Natural killer cell treated with Interleukin-12 subunit alpha and Interleukin-12 subunit beta and Interleukin-15 and Interleukin-18, amount 100 ng/mL, for 72 hours (primary cell): ENCODE measurements around the gene TNPO3. TPM values are rescaled to one million over a fixed set of nuclear protein-coding genes. Genes with fewer than 3 reads are reported as not detected.
"Not testable (repeated sequence)": the region's sequence is repeated elsewhere in the genome, so short reads cannot be mapped to it uniquely, and the experiment has no call there.

Source experiments
- ATAC-seq, 2 donors: fragments of 150-1000 bp; cut with Tn5 transposase in 1 of 2; sonication (Bioruptor Pico), chemical (Tn5 transposase) in 1 of 2; 2 replicates each; pipeline ENCODE4 v1.10.0; 2021
- DNase-seq: peaks from one replicate; pipeline ENCODE4 v3.0.0; 2022; ENCODE audit warnings: low spot score
- H3K27ac Mint-ChIP-seq, 2 donors: 1 replicate in 1 of 2; 2 replicates in 1 of 2; pipeline ENCODE4 v1.8.0; 2022; ENCODE audit warnings: mixed read lengths in 2 of 2, mild to moderate bottlenecking in 1 of 2, moderate library complexity in 1 of 2
- H3K27me3 Mint-ChIP-seq, 2 donors: 1 replicate in 1 of 2; 2 replicates in 1 of 2; pipeline ENCODE4 v1.8.0; 2022; ENCODE audit warnings: mixed read lengths in 2 of 2
- H3K36me3 Mint-ChIP-seq: one replicate; pipeline ENCODE4 v1.8.0; 2022; ENCODE audit warnings: mixed read lengths
- H3K4me1 Mint-ChIP-seq, 2 donors: 1 replicate in 1 of 2; 2 replicates in 1 of 2; pipeline ENCODE4 v1.8.0; 2022; ENCODE audit warnings: low read depth in 2 of 2, mixed read lengths in 2 of 2, mild to moderate bottlenecking in 1 of 2
- H3K4me3 Mint-ChIP-seq: one replicate; pipeline ENCODE4 v1.8.0; 2022; ENCODE audit warnings: mixed read lengths
- H3K9me3 Mint-ChIP-seq: 2 replicates; pipeline ENCODE4 v1.8.0; 2022; ENCODE audit warnings: mixed read lengths
- total RNA-seq, 2 donors: library from RNA; stranded (reverse); gene quantifications; one replicate each; pipeline ENCODE4 v1.2.3, GENCODE V29; 2022

TNPO3 gene
- total RNA-seq, 2 donors from 2014 or later: 70.8 to 71.2 TPM

DNA sequence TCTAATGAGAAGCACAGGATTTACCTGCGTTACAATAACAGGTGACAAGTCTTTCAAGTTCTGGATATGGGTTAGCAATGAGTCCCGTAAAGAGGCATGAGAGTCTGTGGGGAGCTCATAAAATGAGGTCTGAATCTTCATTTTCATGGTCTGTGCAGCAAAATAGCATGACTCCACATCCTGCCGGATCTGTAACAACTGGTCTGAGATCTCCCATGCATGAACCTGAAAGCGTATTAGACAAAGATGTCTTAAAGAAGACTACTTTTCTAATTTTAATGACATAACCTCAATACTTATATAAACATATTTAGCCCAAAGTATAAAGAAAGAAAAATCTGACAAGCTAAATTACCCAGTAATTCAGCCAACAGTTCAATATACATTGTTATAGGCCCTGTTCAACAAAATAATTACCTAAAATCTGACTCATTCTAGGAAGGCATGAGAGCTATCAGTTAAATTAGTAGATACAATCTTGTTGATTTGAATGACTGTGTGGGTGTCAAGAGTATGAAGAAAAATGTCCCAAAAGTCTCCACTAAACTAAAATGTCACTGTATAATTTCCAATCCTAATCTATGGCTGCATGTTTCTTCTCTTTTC lies 36.9 kb downstream of the TNPO3 start:
- no peak overlapping the region for H3K4me3 Mint-ChIP-seq
- no peak for ATAC-seq

DNA sequence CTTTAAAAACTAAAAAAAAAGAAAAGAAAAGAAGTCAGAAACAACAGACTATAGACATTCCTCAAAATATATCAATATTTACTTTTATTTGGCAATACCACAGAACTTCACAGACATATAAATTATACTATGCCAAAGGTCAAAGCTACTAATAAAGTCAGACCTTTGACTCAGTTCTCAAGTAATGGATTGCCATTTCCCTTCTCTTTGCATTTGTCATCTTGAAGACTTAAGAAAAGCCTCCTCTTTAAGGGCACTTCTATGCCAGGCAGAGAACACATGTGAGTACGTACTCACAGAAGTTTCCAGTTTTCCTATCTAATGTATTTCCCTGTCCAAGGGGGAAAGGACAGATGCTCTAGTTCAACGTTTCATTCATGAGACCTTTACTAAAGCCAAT lies 37.6 kb downstream of the TNPO3 start:
- peaks cover 19% of the 10 kb centered on the region for H3K36me3 Mint-ChIP-seq
- H3K4me1 Mint-ChIP-seq: peaks cover 15 to 20% of the 10 kb centered on the region in 2 donors
- no peak overlapping the region for H3K4me3 Mint-ChIP-seq
- no peaks in the 10 kb centered on the region for H3K27me3 Mint-ChIP-seq
- no peak for ATAC-seq
- H3K27ac Mint-ChIP-seq: peak overlapping the region in 1 of 2 donors; percentile 39
- no peaks in the 10 kb centered on the region for H3K9me3 Mint-ChIP-seq
- DNase-seq: no peak

More for the DNA sequence above, 36.9 kb downstream of the TNPO3 start:
- no peak overlapping the region for H3K27ac Mint-ChIP-seq
- no peaks in the 10 kb centered on the region for H3K27me3 Mint-ChIP-seq
- H3K36me3 Mint-ChIP-seq: peaks cover 19% of the 10 kb centered on the region
- no peaks in the 10 kb centered on the region for H3K9me3 Mint-ChIP-seq
- no peak for DNase-seq
- H3K4me1 Mint-ChIP-seq: peaks cover 19 to 21% of the 10 kb centered on the region in 2 donors

DNA sequence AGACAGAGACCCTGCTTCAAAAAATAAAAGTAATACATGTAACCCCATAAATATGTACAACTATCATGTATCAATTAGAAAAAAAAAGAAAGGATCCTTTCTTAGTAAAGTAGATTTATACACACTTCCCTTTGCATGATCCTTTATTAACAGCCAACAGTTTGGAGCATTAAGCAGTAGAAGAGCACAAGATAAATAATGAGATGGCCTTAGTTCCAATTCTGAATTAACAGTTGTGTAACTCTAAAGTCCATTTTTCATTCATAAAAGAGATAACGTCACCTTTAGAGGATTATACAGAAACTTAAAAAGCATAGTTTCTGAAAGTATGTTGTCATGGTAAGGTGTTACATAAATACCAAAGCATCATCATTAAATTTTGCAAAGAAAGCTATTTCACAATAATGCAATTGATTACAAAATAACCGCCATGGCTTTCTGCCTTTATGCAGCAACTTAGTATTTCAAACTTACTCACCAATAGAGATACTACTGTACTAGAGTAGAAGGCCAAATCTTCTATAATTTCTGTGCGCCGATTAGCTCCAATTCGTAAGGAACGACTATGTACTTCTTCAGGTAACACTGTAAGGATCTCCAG lies 40.3 kb downstream of the TNPO3 start:
- Mint-ChIP-seq H3K9me3 (no peaks in the 10 kb centered on the region), H3K4me3 (no peak overlapping the region), H3K27me3 (no peaks in the 10 kb centered on the region), H3K4me1 (peaks cover 16% of the 10 kb centered on the region in 2 donors), H3K36me3 (peaks cover 19% of the 10 kb centered on the region), H3K27ac (peak overlapping the region; percentile 6 to 59)
- DNase-seq: no peak
- ATAC-seq: no peak

DNA sequence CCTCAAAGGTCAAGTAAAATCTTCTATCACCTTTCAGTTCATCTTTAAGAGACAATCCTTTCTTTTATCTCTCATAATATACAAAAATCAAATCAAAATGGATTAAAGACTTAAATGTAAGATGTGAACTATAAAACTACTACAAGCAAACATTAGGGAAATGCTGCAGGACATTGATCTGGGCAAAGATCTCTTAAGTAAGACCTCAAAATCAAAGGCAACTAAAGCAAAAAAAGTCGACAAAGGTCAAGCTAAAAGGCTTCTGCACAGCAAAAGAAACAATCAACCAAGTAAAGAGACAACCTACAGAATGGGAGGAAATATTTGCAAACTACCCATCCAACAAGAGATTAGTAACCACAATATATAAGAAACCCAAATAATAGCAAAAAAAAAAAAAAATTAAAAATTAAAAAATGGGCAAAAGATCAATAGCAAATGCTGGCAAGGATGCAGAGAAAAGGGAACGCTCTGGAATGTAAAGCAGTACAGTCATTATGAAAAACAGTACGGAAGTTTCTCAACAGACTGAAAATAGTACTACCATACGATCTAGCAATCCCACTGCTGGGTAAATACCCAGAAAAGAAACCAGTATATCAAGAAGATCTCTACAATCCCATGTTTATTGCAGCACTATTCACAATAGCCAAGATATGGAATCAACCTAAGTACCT lies 41.7 kb downstream of the TNPO3 start:
- H3K4me1 Mint-ChIP-seq: peaks cover 26 to 27% of the 10 kb centered on the region in 2 donors
- no peaks in the 10 kb centered on the region for H3K27me3 Mint-ChIP-seq
- ATAC-seq (no peak), DNase-seq (no peak)
- H3K27ac Mint-ChIP-seq: peak overlapping the region in 1 of 2 donors; percentile 6
- H3K9me3 Mint-ChIP-seq: no peaks in the 10 kb centered on the region
- peak overlapping the region; percentile 16 for H3K4me3 Mint-ChIP-seq
- H3K36me3 Mint-ChIP-seq: peaks cover 23% of the 10 kb centered on the region

DNA sequence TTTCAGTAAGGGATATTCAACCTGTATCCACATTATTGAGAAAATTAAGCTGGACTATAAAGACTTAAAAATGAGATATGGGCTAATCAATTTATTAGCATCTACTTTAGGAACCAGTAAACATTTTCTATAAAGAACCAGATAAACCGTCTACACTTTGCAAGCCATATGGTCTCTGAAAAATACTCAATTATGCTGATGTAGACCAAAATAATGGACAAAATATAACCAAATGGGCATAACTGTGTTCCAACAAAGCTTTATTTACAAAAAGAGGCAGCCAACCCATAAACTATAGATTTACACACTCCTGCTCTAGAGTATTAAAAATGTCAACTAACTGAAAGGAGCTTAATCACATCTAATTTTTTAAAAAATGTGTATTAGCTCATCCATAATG lies 42.3 kb downstream of the TNPO3 start:
- Mint-ChIP-seq H3K9me3 (no peaks in the 10 kb centered on the region), H3K4me3 (no peak overlapping the region), H3K27ac (no peak overlapping the region), H3K4me1 (peaks cover 25 to 27% of the 10 kb centered on the region in 2 donors), H3K27me3 (no peaks in the 10 kb centered on the region), H3K36me3 (peaks cover 23% of the 10 kb centered on the region)
- DNase-seq (no peak), ATAC-seq (no peak)

DNA sequence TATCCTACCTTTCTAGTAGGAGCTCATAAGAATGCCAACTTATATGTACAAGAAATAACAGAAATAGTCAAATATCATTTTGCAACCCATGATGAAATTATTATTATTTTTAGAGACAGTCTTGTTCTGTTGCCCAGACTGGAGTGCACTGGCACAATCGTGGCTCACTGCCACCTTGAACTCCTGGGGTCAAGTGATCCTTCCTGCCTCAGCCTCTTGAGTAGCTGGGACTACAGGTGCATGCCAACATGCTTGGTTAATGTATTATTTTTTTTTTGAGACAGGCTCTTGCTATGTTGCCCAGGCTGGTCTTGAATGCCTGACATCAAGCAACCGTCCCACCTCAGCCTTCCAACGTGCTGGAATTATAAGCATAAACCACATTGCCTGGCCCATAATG lies 44.8 kb downstream of the TNPO3 start:
- Mint-ChIP-seq H3K4me1 (peaks cover 25 to 35% of the 10 kb centered on the region in 2 donors), H3K27ac (peak overlapping the region in 1 of 2 donors; percentile 87), H3K4me3 (no peak overlapping the region), H3K27me3 (no peaks in the 10 kb centered on the region), H3K9me3 (no peaks in the 10 kb centered on the region), H3K36me3 (peaks cover 22% of the 10 kb centered on the region)
- DNase-seq (no peak), ATAC-seq (no peak)

DNA sequence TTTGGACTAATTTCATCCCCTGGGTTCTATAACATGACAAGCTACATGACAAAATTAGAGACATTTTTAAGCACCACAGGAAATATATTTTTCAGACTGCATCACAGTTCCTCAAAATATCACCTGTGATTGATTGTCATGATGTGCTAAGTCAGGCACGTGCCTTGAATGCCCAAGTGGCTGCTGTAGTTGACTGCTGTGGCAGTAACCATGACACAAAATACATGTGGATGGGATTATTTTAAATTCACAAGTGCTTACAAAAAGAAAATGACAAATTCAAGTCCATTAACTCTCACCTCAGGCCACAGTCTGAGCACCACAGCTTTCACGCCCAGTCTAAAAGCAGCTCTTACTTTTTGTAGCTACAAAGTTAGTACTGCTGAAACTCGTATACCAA lies 45.5 kb downstream of the TNPO3 start:
- Mint-ChIP-seq H3K27ac (peak overlapping the region; percentile 84 to 87), H3K27me3 (no peaks in the 10 kb centered on the region), H3K9me3 (no peaks in the 10 kb centered on the region), H3K36me3 (peaks cover 15% of the 10 kb centered on the region), H3K4me1 (peaks cover 25 to 35% of the 10 kb centered on the region in 2 donors), H3K4me3 (peak overlapping the region; percentile 76)
- ATAC-seq (peak in 1 of 2 donors; percentile 36), DNase-seq (no peak)

DNA sequence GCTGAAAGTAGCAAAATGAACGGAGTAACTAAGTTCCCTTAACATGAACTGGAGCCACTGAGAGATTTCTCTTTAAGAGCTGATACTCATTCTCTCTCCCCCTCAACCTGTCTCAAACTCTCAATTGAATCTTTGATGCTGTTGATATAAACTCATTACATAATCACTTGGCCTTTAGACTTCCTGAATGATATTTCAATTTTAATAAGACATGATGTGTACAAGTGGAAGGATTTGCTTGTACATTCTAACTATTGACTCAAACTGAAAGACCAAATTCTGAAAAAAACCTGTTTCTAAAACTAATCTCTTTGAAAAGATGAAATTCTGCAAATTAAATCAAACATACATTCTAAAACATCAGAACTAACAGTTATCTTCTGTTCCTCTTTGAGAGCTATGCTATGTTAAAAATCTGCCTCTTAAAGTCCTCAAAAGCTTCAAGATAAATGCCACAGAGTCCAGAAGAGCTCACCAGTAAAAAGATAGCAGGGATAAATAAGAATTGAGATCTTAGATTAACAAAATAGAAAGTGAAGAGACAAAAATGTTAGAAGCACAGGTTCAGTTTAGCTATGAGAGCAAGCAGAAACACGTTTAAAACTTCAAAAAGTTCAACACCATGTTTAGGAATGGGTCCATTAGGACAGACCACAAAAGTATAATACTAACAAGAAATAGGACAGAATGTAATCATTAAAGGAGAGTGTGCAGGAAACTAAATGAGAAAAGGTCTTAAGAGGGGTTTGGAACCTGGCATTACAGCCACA lies 46.1 kb downstream of the TNPO3 start:
- no peak for DNase-seq
- no peaks in the 10 kb centered on the region for H3K27me3 Mint-ChIP-seq
- H3K27ac Mint-ChIP-seq: peak overlapping the region; percentile 84 to 87
- peaks cover 14% of the 10 kb centered on the region for H3K36me3 Mint-ChIP-seq
- H3K4me1 Mint-ChIP-seq: peaks cover 24 to 33% of the 10 kb centered on the region in 2 donors
- peak in 1 of 2 donors; percentile 74 for ATAC-seq
- H3K9me3 Mint-ChIP-seq: no peaks in the 10 kb centered on the region
- peak overlapping the region; percentile 76 for H3K4me3 Mint-ChIP-seq

DNA sequence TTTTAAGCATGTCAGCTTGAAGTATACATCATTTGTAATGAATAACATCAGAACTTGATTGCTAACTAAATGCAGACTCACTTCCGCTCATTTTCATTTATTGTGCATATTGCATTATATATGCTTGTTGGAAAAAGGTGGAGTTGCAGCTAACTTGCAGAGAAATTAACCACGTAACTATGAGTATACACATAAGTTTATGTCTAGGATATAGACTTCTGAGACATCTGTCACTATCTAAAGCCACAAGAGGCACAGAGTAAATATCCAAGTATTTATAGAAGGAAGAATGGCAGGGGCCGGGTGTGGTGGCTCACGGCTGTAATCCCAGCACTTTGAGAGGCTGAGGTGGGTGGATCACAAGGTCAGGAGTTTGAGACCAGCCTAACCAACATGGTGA lies 47.3 kb downstream of the TNPO3 start:
- ATAC-seq (no peak), DNase-seq (no peak)
- H3K9me3 Mint-ChIP-seq: no peaks in the 10 kb centered on the region
- no peak overlapping the region for H3K4me3 Mint-ChIP-seq
- peaks cover 9% of the 10 kb centered on the region for H3K36me3 Mint-ChIP-seq
- H3K27me3 Mint-ChIP-seq: no peaks in the 10 kb centered on the region
- peak overlapping the region; percentile 53 to 56 for H3K27ac Mint-ChIP-seq
- peaks cover 20 to 23% of the 10 kb centered on the region in 2 donors for H3K4me1 Mint-ChIP-seq

DNA sequence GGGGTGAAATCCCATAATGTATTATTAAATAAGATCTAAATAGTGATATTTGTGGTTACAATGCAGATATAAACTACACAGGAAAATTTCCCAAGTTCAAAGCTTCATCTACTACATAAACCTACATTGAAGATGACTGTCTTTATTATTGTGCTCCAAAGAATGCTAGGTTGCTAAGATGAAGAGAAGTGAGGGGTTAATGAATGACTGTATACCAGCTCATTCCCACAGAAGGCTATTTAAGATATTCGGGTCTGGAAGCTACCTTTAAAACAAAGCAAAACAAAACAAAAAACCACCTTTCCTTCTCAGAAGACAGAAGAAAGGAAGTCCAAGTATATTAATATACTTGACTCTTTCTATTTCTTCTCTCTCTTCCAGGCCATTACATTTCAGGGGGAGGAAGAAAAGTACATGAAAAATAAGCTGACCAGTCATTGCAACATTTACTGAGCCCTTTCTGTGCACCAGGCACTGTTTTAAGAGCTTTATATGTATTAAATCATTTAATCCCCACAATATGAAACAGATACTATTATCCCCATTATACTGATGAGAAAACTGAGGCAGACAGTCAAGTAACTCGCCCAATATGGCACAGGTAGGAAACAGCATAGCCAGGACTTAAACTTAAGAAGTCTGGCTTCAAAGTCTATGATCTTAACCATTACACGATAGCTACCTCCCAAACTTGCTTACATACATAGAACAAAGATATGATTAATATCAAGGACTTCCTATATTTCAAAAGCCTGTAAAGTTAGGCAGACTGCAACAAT lies 48.1 kb downstream of the TNPO3 start:
- no peak overlapping the region for H3K27ac Mint-ChIP-seq
- DNase-seq: no peak
- peaks cover 15% of the 10 kb centered on the region for H3K36me3 Mint-ChIP-seq
- H3K4me3 Mint-ChIP-seq: no peak overlapping the region
- no peaks in the 10 kb centered on the region for H3K27me3 Mint-ChIP-seq
- no peaks in the 10 kb centered on the region for H3K9me3 Mint-ChIP-seq
- ATAC-seq: no peak
- peaks cover 20 to 25% of the 10 kb centered on the region in 2 donors for H3K4me1 Mint-ChIP-seq

DNA sequence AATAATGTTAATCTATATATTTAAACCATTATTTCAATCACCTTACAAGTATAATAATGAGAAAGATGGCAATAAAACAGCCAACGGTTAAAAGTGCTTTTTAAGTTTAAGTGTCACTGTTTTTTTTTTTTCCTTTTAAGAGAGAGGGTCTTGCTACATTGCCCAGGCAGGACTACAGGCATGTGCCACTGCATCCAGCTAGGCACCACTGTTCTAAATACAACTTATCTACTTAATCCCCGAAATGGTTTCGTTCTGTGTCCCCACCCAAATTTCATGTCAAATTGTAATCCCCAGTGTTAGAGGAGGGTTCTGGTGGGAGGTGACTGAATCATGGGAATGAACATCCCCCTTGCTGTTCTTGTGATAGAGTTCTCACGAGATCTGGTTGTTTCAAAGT lies 49.7 kb downstream of the TNPO3 start:
- DNase-seq (no peak), ATAC-seq (no peak)
- Mint-ChIP-seq H3K4me1 (peaks cover 18 to 28% of the 10 kb centered on the region in 2 donors), H3K36me3 (peaks cover 18% of the 10 kb centered on the region), H3K27ac (no peak overlapping the region), H3K4me3 (no peak overlapping the region), H3K9me3 (no peaks in the 10 kb centered on the region), H3K27me3 (no peaks in the 10 kb centered on the region)

DNA sequence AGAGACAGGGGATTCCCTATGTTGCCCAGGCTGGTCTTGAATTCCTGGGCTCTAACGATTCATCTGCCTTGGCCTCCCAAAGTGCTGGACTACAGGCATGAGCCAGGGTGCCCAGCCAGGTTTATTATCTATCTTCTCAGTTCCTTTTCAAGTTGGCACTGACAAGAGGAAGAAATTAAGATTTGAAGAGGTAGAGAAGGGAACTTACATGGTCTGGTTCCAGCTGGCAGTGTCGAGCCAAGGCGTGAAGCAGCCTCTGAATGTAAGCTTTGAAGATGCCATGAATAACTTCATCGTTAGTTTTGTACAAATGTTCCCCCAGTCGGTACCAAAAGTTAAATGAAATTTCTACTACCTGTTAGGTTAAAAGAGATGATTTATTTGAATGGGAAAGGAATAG lies 57.7 kb downstream of the TNPO3 start:
- ATAC-seq (no peak), DNase-seq (no peak)
- H3K9me3 Mint-ChIP-seq: no peaks in the 10 kb centered on the region
- no peak overlapping the region for H3K27ac Mint-ChIP-seq
- H3K27me3 Mint-ChIP-seq: no peaks in the 10 kb centered on the region
- no peak overlapping the region for H3K4me3 Mint-ChIP-seq
- H3K36me3 Mint-ChIP-seq: peaks cover 11% of the 10 kb centered on the region
- H3K4me1 Mint-ChIP-seq: peaks cover 4 to 5% of the 10 kb centered on the region in 2 donors

DNA sequence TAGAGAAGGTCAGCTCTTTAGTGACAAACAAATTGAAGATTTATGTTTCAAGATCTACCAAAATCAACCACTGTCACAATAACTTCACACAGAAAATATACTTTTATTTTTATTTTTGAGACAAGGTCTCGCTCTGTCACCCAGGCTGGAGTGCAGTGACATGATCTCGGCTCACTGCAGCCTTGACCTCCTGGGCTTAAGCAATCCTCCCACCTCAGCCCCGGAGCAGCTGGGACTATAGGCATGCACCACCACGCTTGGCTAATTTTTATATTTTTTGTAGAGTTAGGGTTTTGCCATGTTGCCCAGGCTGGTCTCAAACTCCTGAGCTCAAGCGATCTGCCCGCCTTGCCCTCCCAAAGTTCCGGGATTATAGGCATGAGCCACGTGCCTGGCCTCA lies 60.4 kb downstream of the TNPO3 start:
- H3K9me3 Mint-ChIP-seq, H3K36me3 Mint-ChIP-seq, H3K27me3 Mint-ChIP-seq, H3K4me1 Mint-ChIP-seq, DNase-seq, H3K27ac Mint-ChIP-seq, H3K4me3 Mint-ChIP-seq, ATAC-seq: not testable (repeated sequence)
